Ectodermal cell (in vitro differentiated cells): ENCODE results near the gene UCN2.
"Not testable (repeated sequence)": the region's sequence is repeated elsewhere in the genome, so short reads cannot be mapped to it uniquely, and the experiment has no call there.

Experiments
- H3K27ac ChIP-seq: 2 replicates; pipeline ENCODE4 v1.7.0; 2013; ENCODE audit warnings: mild to moderate bottlenecking, low read depth, low read length; ENCODE audit not compliant: insufficient read depth, poor library complexity, severe bottlenecking
- H3K27me3 ChIP-seq: 2 replicates; pipeline ENCODE4 v1.7.0; 2013; ENCODE audit warnings: mild to moderate bottlenecking, low read length; ENCODE audit not compliant: insufficient read depth, control insufficient read depth, poor library complexity, severe bottlenecking
- H3K36me3 ChIP-seq: one replicate; pipeline ENCODE4 v1.7.0; 2013; ENCODE audit warnings: low read length; ENCODE audit not compliant: control insufficient read depth, insufficient read depth
- H3K4me1 ChIP-seq: one replicate; pipeline ENCODE4 v1.7.0; 2013; ENCODE audit warnings: low read length; ENCODE audit not compliant: control insufficient read depth, insufficient read depth
- H3K4me3 ChIP-seq: 2 replicates; pipeline ENCODE4 v1.7.0; 2013; ENCODE audit warnings: low read depth, low read length, control low read depth; ENCODE audit not compliant: insufficient read depth
- H3K9me3 ChIP-seq: 2 replicates; pipeline ENCODE4 v1.7.0; 2013; ENCODE audit warnings: mild to moderate bottlenecking, low read length, moderate library complexity; ENCODE audit not compliant: control insufficient read depth
- WGBS, 2 experiments: methylation state at CpG; one replicate each; pipeline ENCODE4 v1.1.7; 2013; ENCODE audit warnings: missing lambda C conversion rate in 2 of 2; 5-methylcytosine and 5-hydroxymethylcytosine counted together

UCN2 gene

DNA sequence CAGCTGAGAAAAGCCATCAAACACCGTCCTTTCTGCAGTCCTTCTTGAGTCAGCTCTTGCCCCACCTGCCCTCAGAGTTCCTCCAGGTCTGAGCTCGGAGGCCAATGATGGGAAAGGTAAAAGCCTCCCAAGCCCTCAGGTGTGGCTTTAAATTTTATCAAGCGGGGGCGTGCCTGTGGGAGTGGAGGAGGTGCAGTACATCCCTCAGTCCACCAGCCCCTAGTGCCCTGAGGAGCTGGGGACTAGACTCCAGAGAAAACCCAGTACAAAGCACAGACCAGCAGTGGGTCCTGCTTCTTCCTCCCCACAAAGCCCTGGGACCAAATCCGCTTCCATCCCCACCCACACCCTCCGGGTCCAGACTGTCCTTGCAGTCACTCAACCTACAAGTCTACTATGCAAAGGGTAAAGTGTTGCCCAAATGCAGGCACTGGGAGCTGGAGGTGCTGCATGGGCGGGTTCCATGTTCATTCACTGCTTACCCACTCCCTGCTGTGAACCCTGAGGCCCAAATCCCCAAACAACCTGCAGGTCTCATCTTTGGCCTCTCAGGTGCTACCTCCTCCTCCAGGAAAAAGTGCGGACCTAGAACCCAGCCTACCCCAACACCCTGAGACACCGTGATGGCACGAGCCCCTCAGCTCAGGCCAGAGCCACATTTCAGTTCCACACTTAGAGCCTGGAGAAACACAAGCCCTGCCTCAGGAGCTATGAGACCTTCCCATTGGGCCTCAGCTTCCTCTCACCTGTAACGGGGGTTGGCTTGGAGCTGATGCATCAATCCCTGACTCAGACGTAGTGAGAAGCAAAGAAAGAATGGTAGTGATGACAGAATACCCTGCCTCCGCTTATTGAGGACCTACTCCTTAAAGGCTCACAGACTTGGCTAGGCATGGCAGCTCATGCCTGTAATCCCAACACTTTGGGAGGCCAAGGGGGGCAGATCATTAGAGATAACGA, 9.4 kb downstream of the UCN2 start:
- H3K36me3 ChIP-seq = no peaks in the 10 kb centered on the region
- no peak overlapping the region for H3K4me3 ChIP-seq
- no peaks in the 10 kb centered on the region for H3K27me3 ChIP-seq
- H3K27ac ChIP-seq = no peak overlapping the region
- no peaks in the 10 kb centered on the region for H3K9me3 ChIP-seq
- H3K4me1 ChIP-seq = peaks cover 11% of the 10 kb centered on the region
- 88 to 90% methylated on average over 14 of the region's 14 CpGs for WGBS, 2 experiments

- H3K9me3 ChIP-seq = no peaks in the 10 kb centered on the region
- no peaks in the 10 kb centered on the region for H3K27me3 ChIP-seq
- no peak overlapping the region for H3K27ac ChIP-seq
- no peaks in the 10 kb centered on the region for H3K36me3 ChIP-seq
- H3K4me3 ChIP-seq = no peak overlapping the region
- WGBS, 2 experiments = 92 to 96% methylated on average over 5 of the region's 5 CpGs
- H3K4me1 ChIP-seq = peaks cover 11% of the 10 kb centered on the region
Measured at GRCh38 chr3:48553361-48553760, 10.2 kb downstream of the UCN2 start.

DNA sequence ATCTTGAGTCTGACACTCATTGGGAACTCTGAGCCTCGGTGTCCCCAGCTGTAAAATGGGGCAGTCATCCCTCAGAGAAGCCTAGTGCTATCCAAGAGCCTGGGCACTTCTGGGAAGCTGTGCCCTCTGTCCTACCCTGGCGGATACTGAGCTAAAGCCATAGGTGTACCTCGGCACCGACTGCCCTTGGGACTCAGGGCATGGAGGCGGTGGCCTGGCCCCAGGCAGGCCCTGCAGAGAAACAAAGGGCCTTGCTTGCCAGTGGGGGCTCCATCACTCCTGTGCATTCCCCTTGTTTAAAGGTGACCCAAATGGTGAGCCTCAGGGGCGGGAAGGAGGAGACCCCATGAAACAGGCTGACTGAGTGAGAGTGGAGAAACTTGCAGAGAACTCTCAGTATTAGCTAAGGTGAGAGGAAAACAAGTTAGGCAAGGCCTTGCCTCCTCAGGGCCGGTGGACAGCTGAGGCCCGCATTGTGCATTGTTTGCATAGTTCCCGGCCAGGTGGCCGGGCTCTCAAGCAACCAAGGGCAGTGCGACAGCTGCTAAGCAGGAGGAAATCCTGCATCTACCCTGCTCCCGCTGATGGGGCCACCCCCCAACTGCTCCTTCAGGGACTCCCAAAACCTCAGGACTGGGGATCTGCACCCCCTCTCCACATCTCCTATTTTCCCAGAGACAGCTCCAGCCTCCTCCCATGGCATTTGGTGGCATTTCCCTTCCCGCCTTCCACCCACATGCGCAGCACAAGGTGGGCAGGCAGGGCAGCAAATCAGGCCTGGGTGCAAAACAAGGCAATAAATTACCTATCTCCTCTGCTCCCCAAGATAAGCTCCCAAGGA, 11.2 kb downstream of the UCN2 start:
- Histone ChIP-seq H3K27me3 (no peaks in the 10 kb centered on the region), H3K9me3 (no peaks in the 10 kb centered on the region), H3K4me1 (peaks cover 11% of the 10 kb centered on the region), H3K36me3 (peaks cover 7% of the 10 kb centered on the region), H3K4me3 (no peak overlapping the region), H3K27ac (no peak overlapping the region)
- WGBS, 2 experiments = 91 to 92% methylated on average over 14 of the region's 14 CpGs

GRCh38 chr3:48551651-48552050, 11.9 kb downstream of the UCN2 start:
- 93 to 96% methylated on average over 7 of the region's 7 CpGs for WGBS, 2 experiments
- H3K27me3 ChIP-seq, H3K27ac ChIP-seq, H3K36me3 ChIP-seq, H3K9me3 ChIP-seq, H3K4me3 ChIP-seq: not testable (repeated sequence)
- peaks cover 11% of the 10 kb centered on the region for H3K4me1 ChIP-seq

- no peak overlapping the region for H3K4me3 ChIP-seq
- peaks cover 3% of the 10 kb centered on the region for H3K4me1 ChIP-seq
- no peaks in the 10 kb centered on the region for H3K9me3 ChIP-seq
- WGBS, 2 experiments = 76 to 78% methylated on average over 10 of the region's 10 CpGs
- H3K27ac ChIP-seq = no peak overlapping the region
- peaks cover 17% of the 10 kb centered on the region for H3K36me3 ChIP-seq
- H3K27me3 ChIP-seq = no peaks in the 10 kb centered on the region
Measured at GRCh38 chr3:48548729-48549705, 14.6 kb downstream of the UCN2 start.

GRCh38 chr3:48548126-48548525, 15.5 kb downstream of the UCN2 start:
- no peaks in the 10 kb centered on the region for H3K9me3 ChIP-seq
- peaks cover 18% of the 10 kb centered on the region for H3K36me3 ChIP-seq
- no peak overlapping the region for H3K4me3 ChIP-seq
- 91 to 97% methylated on average over 4 of the region's 5 CpGs for WGBS, 2 experiments
- H3K4me1 ChIP-seq = peaks cover 2% of the 10 kb centered on the region
- H3K27me3 ChIP-seq = no peaks in the 10 kb centered on the region
- H3K27ac ChIP-seq = no peak overlapping the region

GRCh38 chr3:48546203-48546829, 17.3 kb downstream of the UCN2 start:
- 98% methylated on average over 4 of the region's 4 CpGs for WGBS, 2 experiments
- H3K36me3 ChIP-seq = peaks cover 22% of the 10 kb centered on the region
- no peaks in the 10 kb centered on the region for H3K27me3 ChIP-seq
- no peak overlapping the region for H3K27ac ChIP-seq
- no peaks in the 10 kb centered on the region for H3K9me3 ChIP-seq
- H3K4me1 ChIP-seq = no peaks in the 10 kb centered on the region
- H3K4me3 ChIP-seq = no peak overlapping the region

- Histone ChIP-seq H3K27me3 (no peaks in the 10 kb centered on the region), H3K4me1 (no peaks in the 10 kb centered on the region), H3K27ac (no peak overlapping the region), H3K9me3 (no peaks in the 10 kb centered on the region), H3K36me3 (peaks cover 22% of the 10 kb centered on the region), H3K4me3 (no peak overlapping the region)
- WGBS, 2 experiments = 94 to 98% methylated on average over 5 of the region's 5 CpGs
Measured at GRCh38 chr3:48544141-48544540, 19.4 kb downstream of the UCN2 start.

DNA sequence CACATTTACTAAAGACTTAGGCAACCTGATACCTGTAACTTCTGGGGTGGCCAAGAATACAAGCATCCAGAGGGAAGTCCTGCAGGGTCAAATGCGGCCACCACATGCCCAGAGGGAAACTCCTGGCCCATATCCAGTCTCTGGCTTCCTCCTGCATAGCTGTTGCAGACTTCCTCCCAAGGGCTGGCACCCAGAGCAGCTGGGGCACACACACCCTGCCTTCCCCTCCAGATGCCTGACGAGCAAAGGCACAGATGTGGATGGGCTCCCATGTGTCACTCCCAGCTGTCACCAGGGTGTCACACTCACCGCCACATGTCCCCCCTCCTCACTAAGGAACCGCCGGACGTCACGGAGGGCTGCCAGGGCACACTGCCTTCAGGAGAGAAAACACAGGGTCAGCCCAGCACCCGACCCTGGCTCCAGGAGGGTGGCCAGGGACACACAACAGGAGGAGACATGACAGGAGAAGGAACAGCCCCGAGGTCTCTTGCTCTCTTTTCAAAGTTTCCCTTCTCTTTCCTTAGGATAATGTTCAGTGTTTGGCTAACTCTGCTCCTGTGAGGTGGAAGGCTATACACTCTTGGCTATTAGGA, 20.2 kb downstream of the UCN2 start:
- H3K9me3 ChIP-seq = no peaks in the 10 kb centered on the region
- no peak overlapping the region for H3K27ac ChIP-seq
- 91 to 95% methylated on average over 9 of the region's 9 CpGs for WGBS, 2 experiments
- H3K4me3 ChIP-seq = no peak overlapping the region
- H3K4me1 ChIP-seq = no peaks in the 10 kb centered on the region
- no peaks in the 10 kb centered on the region for H3K27me3 ChIP-seq
- H3K36me3 ChIP-seq = peaks cover 27% of the 10 kb centered on the region
